ENCODE results near the gene IFNA5.

DNA sequence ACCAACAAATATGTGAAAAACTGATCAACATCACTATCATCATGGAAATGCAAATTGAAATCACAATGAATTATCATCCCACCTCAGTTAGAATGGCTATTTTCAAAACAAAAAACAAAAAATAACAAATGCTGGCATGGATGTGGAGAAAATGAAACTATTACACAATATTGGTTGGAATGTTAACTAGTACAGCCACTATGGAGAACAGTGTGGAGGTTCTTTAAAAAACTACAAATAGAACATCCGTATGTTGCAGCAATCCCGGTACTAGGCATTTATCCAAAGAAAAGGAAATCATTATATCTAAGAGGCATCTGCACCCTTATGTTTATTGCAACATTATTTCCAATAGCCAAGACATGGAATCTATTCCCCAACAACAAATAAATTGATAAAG, 9.0 kb upstream of the IFNA5 start:
- TF ChIP-seq POLR2AphosphoS5 (IDR thresholded peaks at IDR 0.05; ENCODE audit: low read depth, low read length): no peak
- TF ChIP-seq POLR2A (IDR thresholded peaks at IDR 0.05; ENCODE audit: low read depth, low read length): no peak

All from GM12892 (cell line).